AG09309 (cell line): ENCODE results near the gene TSHZ2.
"Not testable (repeated sequence)": the region's sequence is repeated elsewhere in the genome, so short reads cannot be mapped to it uniquely, and the experiment has no call there.

ENCODE experiments used
- DNase-seq: peaks from one replicate; pipeline ENCODE4 v3.0.0-alpha.2; 2010; ENCODE audit warnings: low read depth
- H3K4me3 ChIP-seq: 2 replicates; pipeline ENCODE4 v1.5.1; 2011; ENCODE audit warnings: mild to moderate bottlenecking, low read depth, low read length, moderate library complexity; ENCODE audit not compliant: control insufficient read depth
- TF ChIP-seq, protein P1 (sequence below): IDR thresholded peaks from 2 replicates; pipeline ENCODE4 v1.5.1; 2011; ENCODE audit warnings: mild to moderate bottlenecking, low read depth, low read length, inconsistent platforms; ENCODE audit not compliant: insufficient read depth, control insufficient read depth; ENCODE audit errors: missing control alignments

TSHZ2 gene

GRCh38 chr20:53359425-53359824 is 387.3 kb downstream of the TSHZ2 start:
- TF ChIP-seq, protein P1, sequence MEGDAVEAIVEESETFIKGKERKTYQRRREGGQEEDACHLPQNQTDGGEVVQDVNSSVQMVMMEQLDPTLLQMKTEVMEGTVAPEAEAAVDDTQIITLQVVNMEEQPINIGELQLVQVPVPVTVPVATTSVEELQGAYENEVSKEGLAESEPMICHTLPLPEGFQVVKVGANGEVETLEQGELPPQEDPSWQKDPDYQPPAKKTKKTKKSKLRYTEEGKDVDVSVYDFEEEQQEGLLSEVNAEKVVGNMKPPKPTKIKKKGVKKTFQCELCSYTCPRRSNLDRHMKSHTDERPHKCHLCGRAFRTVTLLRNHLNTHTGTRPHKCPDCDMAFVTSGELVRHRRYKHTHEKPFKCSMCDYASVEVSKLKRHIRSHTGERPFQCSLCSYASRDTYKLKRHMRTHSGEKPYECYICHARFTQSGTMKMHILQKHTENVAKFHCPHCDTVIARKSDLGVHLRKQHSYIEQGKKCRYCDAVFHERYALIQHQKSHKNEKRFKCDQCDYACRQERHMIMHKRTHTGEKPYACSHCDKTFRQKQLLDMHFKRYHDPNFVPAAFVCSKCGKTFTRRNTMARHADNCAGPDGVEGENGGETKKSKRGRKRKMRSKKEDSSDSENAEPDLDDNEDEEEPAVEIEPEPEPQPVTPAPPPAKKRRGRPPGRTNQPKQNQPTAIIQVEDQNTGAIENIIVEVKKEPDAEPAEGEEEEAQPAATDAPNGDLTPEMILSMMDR, result no peak
- DNase-seq, result no peak
- H3K4me3 ChIP-seq, result no peak overlapping the region

- no peak overlapping the region for H3K4me3 ChIP-seq
- TF ChIP-seq, protein P1, result no peak
- DNase-seq, result no peak
Measured at GRCh38 chr20:53360852-53361251, 388.7 kb downstream of the TSHZ2 start.

- TF ChIP-seq, protein P1, result no peak
- no peak overlapping the region for H3K4me3 ChIP-seq
- no peak for DNase-seq
Measured at GRCh38 chr20:53362736-53363135, 390.6 kb downstream of the TSHZ2 start.

DNA sequence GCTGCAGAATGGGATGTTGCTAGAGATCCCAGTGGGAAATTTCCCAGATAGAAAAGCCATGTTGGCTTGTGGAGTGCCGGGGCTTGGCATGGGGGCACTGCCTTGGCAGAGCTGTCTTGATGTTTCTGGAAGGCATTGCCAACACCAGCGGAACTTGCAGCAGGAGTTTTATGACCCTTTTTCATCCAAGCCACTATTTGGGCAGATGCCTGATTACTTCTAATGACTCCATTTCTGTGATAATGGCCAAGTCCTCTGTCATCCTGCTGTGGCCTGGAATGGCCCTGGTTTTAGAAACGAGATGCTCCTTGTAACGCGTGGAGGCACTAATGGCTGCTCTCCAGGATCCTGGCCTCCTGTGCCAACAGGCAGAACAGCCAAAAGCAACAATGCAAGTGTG is 392.5 kb downstream of the TSHZ2 start:
- no peak for DNase-seq
- TF ChIP-seq, protein P1, result no peak
- H3K4me3 ChIP-seq, result no peak overlapping the region

DNA sequence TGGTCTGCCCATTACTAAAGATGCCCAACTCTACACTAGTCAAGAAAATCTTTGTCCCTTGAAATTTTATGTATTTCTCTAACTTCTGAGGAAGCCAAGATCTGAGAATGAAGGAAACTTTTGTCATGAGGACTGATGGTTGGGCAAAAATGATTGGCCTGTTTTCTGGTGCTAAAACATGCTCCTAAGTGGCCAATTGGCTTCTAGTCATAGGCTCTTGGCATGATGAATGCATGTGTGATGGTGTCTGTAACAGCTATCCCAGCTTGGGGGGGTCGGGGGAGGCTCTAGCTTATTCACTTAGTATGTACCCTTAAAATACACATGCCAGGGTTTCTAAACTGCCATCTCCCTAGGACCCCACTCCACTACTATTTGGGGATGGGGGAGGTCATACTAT is 392.9 kb downstream of the TSHZ2 start:
- DNase-seq, result no peak
- H3K4me3 ChIP-seq, result no peak overlapping the region
- TF ChIP-seq, protein P1, result no peak

GRCh38 chr20:53365539-53366075 is 393.4 kb downstream of the TSHZ2 start:
- no peak overlapping the region for H3K4me3 ChIP-seq
- TF ChIP-seq, protein P1, result no peak
- DNase-seq, result no peak

GRCh38 chr20:53366928-53367327 is 394.8 kb downstream of the TSHZ2 start:
- not testable (repeated sequence) for DNase-seq, H3K4me3 ChIP-seq

- no peak overlapping the region for H3K4me3 ChIP-seq
- TF ChIP-seq, protein P1, result no peak
- DNase-seq, result no peak
Measured at GRCh38 chr20:53369871-53370270, 397.7 kb downstream of the TSHZ2 start.
